SHP77 treated with DMSO at 0.1 percent for 48 hours (cell line): ENCODE results near the gene SERHL2.
A peak's percentile ranks its signal among the peaks of the same experiment; 100 is the strongest.
"Not testable (repeated sequence)": the region's sequence is repeated elsewhere in the genome, so short reads cannot be mapped to it uniquely, and the experiment has no call there.

ENCODE experiments used
- DNase-seq: peaks from one replicate; lab custom pipeline; 2025; lab: John Stamatoyannopoulos, UW

Gene SERHL2, protein sequence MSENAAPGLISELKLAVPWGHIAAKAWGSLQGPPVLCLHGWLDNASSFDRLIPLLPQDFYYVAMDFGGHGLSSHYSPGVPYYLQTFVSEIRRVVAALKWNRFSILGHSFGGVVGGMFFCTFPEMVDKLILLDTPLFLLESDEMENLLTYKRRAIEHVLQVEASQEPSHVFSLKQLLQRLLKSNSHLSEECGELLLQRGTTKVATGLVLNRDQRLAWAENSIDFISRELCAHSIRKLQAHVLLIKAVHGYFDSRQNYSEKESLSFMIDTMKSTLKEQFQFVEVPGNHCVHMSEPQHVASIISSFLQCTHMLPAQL

DNA sequence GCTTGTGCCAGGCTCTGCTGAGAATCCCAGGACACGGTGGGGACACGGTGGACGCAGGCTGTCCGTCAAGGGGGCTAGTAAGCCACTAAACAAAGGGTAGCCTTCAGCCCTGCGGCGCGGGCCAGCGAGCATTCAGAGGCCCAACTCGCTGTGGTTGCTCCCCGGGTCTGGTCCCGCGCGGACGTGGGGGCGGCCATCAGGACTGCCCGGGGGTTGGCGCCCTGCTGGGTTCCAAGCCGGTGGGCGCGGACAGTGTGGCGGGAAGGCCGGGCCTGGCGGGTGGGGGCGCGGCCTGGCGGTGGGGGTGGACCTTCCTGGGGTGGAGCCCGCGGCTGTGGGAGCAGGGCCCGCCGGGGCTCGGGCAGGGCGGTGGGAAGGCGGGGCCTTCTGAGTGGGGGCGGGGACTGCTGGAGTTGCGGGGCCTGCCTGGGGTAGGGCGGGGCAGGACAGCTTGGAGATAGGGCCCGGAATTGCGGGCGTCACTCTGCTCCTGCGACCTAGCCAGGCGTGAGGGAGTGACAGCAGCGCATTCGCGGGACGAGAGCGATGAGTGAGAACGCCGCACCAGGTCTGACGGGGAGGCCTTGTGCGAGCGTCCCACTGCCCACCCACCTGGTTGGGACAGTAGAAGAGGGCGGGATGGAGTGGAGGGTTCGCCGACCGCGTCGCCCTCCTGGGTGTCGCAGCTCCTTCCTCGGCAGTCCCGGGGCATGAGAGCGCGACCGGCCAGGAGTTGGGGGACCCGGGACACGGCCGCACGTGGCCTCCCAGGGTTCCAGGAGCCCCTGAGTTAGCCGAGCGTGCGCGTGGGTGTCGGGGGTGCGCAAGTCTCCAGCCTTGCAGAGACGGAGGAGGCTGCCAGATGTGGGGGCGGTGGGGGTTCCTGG lies at the start of gene SERHL2:
Gene SERHL2, plus strand, starts transcription at position 482 of the 887 bp plus-strand sequence. Its CDS starts 65 bp downstream, at position 547.
- peak; percentile 18 for DNase-seq

DNA sequence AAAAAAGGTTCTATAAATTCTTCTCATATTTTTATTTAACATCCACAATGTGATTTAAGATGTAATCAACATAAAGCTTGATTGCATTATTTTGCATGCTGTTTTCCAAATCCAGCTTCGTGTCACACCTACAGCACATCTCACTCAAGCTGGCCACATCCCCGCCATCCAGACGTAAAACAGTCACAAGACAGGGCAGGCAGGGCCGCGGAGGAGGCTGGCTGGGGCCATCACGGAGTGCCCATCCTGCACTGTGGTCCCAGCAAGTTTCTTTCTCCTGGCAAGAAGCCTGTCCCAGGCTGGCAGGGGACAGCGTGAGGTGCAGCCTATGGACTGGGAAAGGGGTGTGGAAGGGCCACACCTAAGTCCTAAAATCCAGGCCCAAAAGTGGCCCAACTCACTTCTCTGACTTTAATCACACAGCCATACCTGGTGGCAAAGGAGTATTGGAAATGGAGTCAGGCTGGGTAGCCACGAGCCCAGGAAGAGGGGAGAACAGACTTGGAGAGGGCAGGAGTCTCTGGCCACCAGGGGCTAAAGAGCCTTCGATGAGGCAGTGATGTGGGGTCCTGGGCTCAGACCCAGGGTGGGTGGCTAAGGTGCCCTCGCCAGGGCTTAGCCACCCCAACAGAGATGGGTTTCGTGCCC lies 45.3 kb upstream of the SERHL2 start:
- DNase-seq: not testable (repeated sequence)

DNA sequence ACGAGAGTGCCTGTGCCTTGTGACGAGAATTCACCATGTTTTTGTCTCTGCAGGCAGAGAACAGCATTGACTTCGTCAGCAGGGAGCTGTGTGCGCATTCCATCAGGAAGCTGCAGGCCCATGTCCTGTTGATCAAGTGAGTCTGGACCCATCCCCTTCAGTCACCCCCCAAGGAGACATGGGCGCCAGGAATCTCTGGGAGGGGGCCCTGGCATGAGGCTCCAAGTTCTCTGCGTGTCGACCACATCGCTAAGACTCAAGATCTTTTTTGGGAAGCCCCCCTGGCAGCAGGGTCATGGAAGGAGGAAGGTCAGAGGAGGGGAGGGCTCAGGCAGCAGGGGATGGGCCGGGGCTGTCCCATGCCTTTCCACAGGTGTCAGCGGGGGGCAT lies 44.8 kb upstream of the SERHL2 start:
- not testable (repeated sequence) for DNase-seq

DNA sequence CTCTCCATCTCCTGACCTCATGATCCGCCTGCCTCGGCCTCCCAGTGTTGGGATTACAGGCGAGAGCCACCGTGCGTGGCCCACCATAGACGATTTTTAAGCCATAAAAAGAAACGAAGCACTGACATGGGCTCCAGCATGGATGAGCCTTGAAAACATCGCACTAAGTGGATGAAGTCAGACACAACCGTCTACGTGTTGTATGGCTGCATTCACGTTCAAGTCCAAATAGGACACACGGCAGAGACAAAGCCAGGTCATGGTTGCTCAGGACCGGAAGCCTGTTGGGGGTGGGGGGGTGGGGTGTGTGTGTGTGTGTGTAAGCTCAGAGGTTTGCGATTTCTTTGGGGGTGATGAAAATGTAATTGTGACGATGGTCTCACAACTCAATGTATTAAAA lies 44.2 kb upstream of the SERHL2 start:
- DNase-seq: no peak

DNA sequence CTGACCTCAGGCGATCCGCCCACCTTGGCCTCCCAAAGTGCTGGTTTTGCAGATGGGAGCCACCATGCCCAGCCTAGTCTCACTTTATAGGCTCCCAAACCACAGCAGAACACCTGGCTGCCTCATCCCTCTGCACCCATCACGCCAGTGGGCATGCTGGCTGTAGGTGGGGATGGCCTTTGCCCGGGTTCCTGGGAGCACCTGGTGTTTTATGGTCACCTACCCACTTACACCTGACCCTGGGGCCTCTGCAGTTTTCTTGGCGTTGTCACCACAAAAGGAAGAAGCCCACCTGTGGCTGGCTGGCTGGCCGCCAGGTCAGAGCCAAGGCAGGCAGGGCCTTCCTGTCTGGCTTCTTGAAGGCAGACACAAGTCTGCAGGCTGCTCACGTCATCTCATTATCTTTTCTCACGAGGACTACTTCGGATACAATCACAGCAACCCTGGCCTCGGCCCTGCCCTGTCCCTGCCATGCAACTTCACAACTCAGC lies 42.3 kb upstream of the SERHL2 start:
- DNase-seq: no peak

DNA sequence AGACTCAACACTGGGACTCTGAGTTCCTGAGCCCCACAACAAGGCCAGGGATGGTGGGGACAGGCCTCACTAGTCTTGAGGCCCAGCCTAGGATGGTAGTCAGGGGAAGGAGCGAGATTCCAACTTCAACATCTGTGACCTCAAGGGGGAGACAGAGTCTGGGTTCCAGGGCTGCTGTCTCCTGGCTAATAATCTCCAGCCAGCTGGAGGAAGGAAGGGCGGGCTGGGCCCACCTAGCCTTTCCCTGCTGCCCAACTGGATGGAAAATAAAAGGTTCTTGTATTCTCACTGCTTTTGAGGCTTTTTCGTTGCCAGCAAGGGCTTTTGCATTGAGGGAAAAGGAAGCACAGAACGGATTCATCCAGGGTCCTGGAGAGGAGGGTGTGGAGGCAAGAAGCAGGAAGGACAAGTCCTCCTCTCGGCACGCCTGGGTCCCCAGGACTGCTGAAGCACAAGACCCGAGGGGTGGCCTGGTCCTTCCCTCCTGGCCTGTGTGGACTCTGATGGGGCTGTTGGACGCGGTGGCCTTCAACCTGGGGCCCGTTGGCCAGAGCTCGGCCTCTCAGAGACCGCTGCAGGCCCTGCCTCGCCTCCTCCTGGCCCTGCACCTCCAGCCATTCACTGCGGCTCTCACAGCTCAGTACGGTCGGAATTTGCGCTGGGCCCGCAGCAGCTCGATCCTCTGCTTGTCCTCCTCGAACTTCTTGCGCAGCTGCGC lies 41.3 kb upstream of the SERHL2 start:
- DNase-seq: not testable (repeated sequence)

DNA sequence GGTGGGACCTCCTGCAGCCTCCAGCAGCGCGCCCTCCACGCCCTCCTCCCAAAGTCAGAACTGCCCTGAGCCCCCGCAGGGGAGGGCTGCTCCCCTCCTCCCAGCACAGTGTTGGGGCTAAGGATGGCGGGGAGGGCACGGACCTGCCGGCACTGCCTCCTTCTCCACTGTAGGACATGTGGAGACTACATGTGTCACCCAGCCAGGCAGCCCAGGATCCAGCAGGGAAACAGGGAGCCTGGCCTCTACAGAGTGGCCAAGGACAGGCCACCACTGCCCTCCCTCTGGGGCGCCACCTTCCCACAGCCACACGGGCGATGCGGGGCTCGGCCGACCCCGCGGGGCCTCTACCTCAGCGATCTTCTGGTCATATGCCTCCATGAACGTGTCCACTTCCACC lies 39.4 kb upstream of the SERHL2 start:
- not testable (repeated sequence) for DNase-seq

DNA sequence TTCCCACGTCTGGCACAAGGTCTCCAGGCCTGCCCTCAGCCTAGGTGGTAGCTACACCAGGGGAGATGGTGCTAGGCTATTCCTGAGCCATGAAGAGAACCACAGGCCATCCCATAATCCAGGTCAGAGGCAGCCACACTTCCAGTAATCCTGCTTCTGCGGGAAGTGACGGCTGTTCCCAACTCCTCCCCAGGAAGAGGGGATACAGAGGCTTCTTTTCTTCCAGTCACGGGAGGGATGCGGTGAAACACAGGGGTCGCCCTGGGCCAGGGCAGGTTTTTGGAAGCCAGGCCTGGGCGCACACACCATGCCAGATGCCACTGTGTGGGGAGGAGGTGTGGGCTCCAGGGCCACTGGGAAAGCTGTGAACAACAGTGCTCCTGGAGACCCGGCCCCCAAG lies 38.5 kb upstream of the SERHL2 start:
- not testable (repeated sequence) for DNase-seq

DNA sequence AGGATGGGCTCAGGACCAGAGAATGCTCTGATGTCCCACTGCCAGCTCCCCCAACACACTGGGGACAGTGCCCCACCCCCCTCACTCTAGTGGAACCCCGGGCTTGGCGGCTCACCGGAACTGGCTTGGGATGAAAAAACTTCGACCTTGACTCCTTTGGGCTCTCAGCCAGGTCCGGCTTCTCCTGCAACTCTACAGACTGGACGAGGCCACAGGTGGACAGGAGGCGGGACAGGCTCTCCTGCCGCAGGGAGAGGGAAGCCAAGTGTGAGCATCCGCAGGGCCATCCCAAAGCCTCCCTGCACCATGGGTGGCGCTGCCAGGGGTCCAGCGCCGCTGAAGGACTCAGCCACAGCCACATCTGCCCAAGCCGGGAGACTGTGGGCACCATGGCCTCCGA lies 37.9 kb upstream of the SERHL2 start:
- no peak for DNase-seq

DNA sequence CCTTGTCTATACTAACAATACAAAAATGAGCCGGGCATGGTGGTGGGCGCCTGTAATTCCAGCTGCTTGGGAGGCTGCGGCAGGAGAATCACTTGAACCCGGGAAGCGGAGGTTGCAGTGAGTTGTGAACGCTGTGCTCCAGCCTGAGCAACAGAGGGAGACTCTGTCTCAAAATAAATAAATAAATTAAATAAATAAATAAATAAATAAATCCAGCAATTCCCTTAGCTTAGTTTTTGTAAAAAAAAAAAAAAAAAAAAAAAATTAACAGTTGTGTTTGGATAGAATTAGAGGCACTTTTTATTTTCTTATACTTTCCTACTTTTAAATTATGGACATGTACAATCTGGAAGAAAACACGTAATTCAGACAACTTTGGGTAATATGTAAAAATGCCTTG lies 36.7 kb upstream of the SERHL2 start:
- not testable (repeated sequence) for DNase-seq

DNA sequence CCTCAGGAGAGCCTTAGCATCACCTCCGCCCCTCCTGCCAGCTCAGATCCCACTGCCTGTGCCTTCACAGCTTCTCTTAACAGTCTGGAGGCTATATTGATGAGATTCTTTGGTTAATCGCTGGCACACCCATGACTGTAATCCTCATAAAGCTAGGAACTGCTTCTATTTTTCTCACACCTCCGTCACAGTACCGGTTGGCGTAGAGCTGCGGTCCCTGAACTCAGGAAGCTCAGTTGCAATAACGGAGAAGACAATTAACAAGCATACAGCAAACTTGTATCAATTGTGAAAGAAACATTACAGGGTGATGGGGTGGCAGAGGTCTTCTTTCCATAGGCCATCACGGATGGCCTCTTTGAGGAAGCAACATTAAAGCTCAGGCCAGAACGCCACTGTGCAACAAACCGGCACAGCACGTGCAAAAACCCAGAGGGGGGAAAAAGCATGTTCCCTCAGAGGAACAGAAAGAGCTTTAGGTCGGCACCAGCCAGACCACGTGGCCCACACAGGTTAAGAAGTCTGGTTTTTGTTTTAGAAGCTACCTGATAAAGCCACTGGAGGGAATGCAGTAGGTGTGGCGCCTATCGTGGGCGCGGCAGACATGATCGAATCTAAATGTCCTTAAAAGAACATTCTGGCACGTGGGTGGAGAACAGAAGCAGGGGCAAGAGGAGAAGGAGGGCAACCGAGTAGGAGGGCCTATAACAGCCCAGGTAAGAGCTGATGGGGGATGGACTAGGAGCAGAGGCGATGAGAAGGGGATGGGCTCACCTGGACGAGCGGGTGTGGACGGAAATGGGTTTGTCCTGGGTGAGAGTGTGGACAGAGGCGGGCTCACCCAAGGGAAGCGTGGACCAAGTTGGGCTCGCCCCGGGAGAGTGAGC lies 34.9 kb upstream of the SERHL2 start:
- DNase-seq: not testable (repeated sequence)

DNA sequence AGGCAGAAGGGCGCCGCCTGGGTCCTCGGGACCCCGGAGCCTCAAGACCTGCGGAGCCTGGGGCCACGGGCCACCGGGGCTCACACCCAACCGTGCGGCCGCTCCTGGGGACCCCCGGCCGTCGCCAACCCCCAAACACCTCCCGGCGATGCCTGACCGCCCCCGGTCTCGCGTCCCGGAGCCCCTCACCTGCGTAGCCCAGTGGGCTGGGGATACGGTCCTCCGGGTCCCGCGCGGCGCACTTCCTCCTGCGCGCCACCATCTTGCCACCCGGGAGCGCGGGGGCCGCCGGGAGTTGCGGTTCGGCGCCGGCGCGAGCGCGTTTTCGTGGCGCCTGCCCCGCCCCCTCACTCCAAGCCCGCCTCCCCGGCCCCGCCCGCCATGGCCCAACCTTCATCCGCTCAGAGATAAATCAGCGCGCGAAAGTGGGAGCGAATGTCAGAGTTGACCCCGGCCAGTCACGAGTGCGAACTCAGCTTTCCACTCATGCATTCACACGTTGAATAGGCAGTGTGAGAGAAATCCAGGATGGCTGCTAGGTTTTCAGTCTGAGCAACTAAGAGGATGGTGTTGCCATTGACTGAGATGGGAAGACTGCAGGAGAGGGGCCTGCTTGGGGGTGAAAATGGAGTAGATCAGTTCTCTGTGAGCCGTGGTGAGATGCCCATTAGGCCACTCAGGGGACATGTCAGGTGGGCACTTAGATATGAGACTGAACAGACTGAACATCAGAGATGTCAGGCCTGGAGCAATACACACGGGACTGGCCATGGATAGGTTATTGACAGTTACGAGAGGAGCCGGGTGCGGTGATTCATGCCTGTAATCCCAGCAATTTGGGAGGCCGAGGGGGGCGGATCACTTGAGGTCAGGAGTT lies 34.0 kb upstream of the SERHL2 start, which contains the start of gene RRP7A:
Gene RRP7A, minus strand, starts transcription at position 272 of the 877 bp plus-strand sequence. Its CDS starts 10 bp downstream, at position 262.
- DNase-seq: peak; percentile 67

DNA sequence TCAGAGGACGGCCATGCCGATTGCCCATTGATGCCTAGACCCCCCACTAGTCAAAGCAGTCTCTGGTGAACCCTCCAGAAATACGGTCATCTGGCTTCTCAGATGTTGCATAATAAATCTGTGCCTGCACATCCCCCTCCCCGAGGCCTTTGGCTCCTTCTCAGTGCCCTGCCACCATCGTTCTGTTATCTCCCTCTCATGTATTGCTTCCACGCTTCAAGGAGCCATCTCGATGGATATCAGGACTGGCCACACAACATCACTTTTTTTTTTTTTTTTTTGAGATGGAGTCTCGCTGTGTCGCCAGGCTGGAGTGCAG lies 32.6 kb upstream of the SERHL2 start:
- DNase-seq: no peak

DNA sequence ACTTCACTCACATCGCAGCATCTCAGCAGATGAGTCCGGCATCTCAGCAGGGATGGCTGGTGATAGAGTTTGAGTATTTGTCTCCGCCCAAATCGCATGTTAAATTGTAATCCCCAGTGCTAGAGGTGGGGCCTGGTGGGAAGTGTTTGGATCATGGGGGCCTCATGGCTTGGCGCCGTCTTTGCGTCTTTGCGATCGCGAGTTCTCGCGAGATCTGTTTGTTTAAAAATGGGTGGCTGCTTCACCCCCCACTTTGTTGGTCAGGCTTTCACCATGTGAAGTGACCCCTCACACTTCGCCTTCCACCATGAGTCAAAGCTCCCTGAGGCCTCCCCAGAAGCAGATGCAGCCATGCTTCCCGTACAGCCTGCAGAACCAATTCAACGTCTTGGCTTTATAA lies 31.2 kb upstream of the SERHL2 start:
- no peak for DNase-seq

DNA sequence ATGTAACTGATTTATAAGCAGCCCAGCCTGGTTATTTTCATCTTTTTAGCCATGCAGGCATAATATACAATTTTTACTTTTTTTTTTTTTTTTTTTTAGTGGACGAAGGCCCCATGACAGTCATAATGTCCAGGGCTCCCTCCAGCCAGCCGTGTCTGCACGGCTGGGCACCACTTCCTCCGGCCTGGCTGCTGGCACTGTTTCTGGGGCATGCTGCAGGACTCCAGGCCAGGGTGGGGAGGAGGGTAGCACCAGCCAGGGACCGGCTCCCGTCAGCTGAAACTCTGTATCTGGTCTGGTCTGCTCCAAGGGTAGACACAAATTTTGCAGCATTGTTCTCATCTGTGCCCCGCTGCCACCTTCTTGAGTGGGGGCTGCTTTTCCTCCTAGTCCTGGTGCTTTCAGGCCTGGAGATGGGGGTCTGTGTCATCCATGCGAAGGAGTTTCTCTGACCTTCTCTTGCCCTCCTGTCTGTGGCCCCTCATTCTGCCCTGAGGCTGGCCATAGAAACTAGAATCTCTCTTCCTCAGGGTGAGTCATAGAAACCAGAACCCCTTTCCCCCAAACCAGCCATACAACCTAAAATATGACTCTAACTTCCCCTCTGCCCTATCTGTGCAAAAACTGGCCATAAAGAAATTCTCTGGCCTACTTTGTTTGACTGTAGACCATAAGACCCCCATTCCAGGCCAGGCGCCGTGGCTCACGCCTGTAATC lies 25.0 kb upstream of the SERHL2 start:
- DNase-seq: no peak

DNA sequence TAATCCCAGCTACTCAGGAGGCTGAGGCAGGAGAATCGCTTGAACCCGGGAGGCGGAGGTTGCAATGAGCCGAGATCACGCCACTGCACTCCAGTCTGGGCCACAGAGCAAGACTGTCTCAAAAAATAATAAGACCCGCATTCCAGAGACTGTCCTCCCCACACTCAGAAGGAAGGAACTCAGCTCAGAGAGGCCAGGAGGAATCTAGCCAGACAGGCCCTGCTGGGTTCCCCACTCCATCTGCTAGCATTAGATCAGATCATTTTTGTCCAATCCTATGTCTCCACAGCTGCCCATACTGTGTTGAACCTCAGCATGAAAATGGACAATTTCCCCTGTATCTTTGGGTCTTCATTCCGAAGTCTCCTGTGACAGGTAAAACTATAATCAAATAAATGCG lies 24.3 kb upstream of the SERHL2 start:
- DNase-seq: not testable (repeated sequence)

DNA sequence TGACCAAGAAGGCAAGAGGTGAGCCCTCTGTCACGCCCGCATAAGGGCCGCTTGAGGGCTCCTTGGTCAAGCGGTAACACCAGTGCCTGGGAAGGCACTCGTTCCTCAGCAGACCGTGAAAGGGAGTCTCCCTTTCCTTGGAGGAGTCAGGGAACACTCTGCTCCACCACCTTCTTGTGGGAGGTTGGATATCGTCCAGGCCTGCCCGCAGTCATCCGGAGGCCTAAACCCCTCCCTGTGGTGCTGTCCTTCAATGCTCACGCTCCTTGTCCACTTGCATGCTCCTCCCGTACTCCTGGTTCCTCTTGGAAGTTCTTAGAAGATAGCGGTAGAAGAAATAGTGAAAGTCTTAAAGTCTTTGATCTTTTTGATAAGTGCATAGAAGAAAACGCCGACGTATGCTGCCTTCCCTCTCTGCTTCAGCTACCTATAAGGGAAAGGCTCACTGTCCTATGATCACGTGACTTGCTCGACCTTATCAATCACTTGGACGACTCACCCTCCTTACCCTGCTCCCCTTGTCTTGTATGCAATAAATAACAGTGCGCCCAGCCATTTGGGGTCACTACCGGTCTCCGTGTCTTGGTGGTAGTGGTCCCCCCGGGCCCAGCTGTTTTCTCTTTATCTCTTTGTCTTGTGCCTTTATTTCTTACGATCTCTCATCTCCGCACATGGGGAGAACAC lies 22.2 kb upstream of the SERHL2 start:
- DNase-seq: not testable (repeated sequence)

DNA sequence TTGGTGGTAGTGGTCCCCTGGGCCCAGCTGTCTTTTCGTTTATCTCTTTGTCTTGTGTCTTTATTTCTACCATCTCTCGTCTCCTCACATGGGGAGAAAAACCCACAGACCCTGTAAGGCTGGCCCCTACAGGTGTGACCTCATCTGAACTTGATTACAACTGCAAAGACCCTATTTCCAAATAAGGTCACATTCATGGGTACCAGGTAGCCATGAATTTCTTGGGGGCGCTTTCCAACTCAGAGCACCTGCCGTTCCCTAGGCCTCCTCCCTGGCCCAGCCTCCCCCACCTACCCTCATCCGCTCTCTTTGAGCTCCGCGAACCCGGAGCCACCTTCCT lies 20.1 kb upstream of the SERHL2 start:
- no peak for DNase-seq
